ENCODE results near the gene PALLD.
"Not testable (repeated sequence)": the region's sequence is repeated elsewhere in the genome, so short reads cannot be mapped to it uniquely, and the experiment has no call there.

The PALLD gene
- 2.0 to 3.0 reads per million in 2 donors for total RNA-seq

GRCh38 chr4:168496834-168497233 lies at the start of gene PALLD:
Gene PALLD (plus strand): TSS chr4:168497052.
- no peak for DNase-seq

- not testable (repeated sequence) for DNase-seq
Observed at GRCh38 chr4:168449063-168449462, 47.8 kb upstream of the PALLD start.

GRCh38 chr4:168449719-168450452 lies 47.0 kb upstream of the PALLD start:
- DNase-seq: no peak

GRCh38 chr4:168451331-168451730 lies 45.5 kb upstream of the PALLD start:
- DNase-seq: no peak

- DNase-seq: no peak
Observed at GRCh38 chr4:168451744-168452390, 45.0 kb upstream of the PALLD start.

- no peak for DNase-seq
Observed at GRCh38 chr4:168453146-168453545, 43.7 kb upstream of the PALLD start.

- DNase-seq: not testable (repeated sequence)
Observed at GRCh38 chr4:168458256-168458655, 38.6 kb upstream of the PALLD start.

- DNase-seq: no peak
Observed at GRCh38 chr4:168461821-168462220, 35.0 kb upstream of the PALLD start.

GRCh38 chr4:168472920-168473319 lies 23.9 kb upstream of the PALLD start:
- no peak for DNase-seq

GRCh38 chr4:168474660-168475320 lies 22.1 kb upstream of the PALLD start:
- no peak for DNase-seq

- DNase-seq: no peak
Observed at GRCh38 chr4:168475745-168476144, 21.1 kb upstream of the PALLD start.

- no peak for DNase-seq
Observed at GRCh38 chr4:168478868-168479267, 18.0 kb upstream of the PALLD start.

- no peak for DNase-seq
Observed at GRCh38 chr4:168480931-168481611, 15.8 kb upstream of the PALLD start.

- no peak for DNase-seq
Observed at GRCh38 chr4:168483811-168484210, 13.0 kb upstream of the PALLD start.

- DNase-seq: no peak
Observed at GRCh38 chr4:168484626-168485025, 12.2 kb upstream of the PALLD start.

- no peak for DNase-seq
Observed at GRCh38 chr4:168485156-168485910, 11.5 kb upstream of the PALLD start.

- no peak for DNase-seq
Observed at GRCh38 chr4:168486912-168487281, 10.0 kb upstream of the PALLD start.

- no peak for DNase-seq
Observed at GRCh38 chr4:168487282-168488035, 9.4 kb upstream of the PALLD start.

- no peak for DNase-seq
Observed at GRCh38 chr4:168488869-168489274, 8.0 kb upstream of the PALLD start.

GRCh38 chr4:168489616-168490015 lies 7.2 kb upstream of the PALLD start:
- no peak for DNase-seq

- no peak for DNase-seq
Observed at GRCh38 chr4:168490711-168491110, 6.1 kb upstream of the PALLD start.

GRCh38 chr4:168491563-168491962 lies 5.3 kb upstream of the PALLD start:
- DNase-seq: no peak

All from activated gamma-delta T cell (primary cell).